ENCODE results near the gene NTRK3. TPM values are rescaled to one million over a fixed set of nuclear protein-coding genes. Genes with fewer than 3 reads are reported as not detected.

NTRK3 gene
- total RNA-seq, 1 experiment from 2014 or later = not detected

GRCh38 chr15:88275804-88276203 lies 19.3 kb upstream of the NTRK3 start:
- ChIA-PET POLR2A (no interaction called here), CTCF (interaction anchor here (0.6 to 3.5 kb wide), 11 partner anchors 8 to 180 kb away, joined by 3 to 22 read pairs (median 4); no protein-coding TSS in a partner anchor)
- peaks cover 13% of the 10 kb centered on the region for H3K27me3 Mint-ChIP-seq (ENCODE audit: insufficient read depth, unreplicated experiment)
- H3K4me3 Mint-ChIP-seq (ENCODE audit: unreplicated experiment) = no peak overlapping the region
- no peaks in the 10 kb centered on the region for H3K4me1 Mint-ChIP-seq (ENCODE audit: insufficient read depth, unreplicated experiment)
- intact Hi-C loops (cut with micrococcal nuclease) = no loop called here
- BruUV-seq (replicated peaks) = no TSS peak
- no peaks in the 10 kb centered on the region for H3K36me3 Mint-ChIP-seq (ENCODE audit: insufficient read depth, unreplicated experiment)
- no peak overlapping the region for H3K27ac Mint-ChIP-seq (ENCODE audit: low read depth, unreplicated experiment)
- H3K9me3 Mint-ChIP-seq (ENCODE audit: unreplicated experiment) = no peaks in the 10 kb centered on the region
- TF ChIP-seq CTCF (IDR thresholded peaks at IDR 0.05; ENCODE audit: unreplicated experiment) = no peak
- no peak for DNase-seq (ENCODE audit: unreplicated experiment)

GRCh38 chr15:88274553-88275460 lies 18.3 kb upstream of the NTRK3 start:
- POLR2A ChIA-PET = no interaction called here
- TF ChIP-seq CTCF (IDR thresholded peaks at IDR 0.05; ENCODE audit: unreplicated experiment) = peak; percentile 85
- Mint-ChIP-seq H3K36me3 (ENCODE audit: insufficient read depth, unreplicated experiment) (no peaks in the 10 kb centered on the region), H3K27ac (ENCODE audit: low read depth, unreplicated experiment) (no peak overlapping the region), H3K4me3 (ENCODE audit: unreplicated experiment) (no peak overlapping the region), H3K27me3 (ENCODE audit: insufficient read depth, unreplicated experiment) (peaks cover 13% of the 10 kb centered on the region), H3K9me3 (ENCODE audit: unreplicated experiment) (no peaks in the 10 kb centered on the region), H3K4me1 (ENCODE audit: insufficient read depth, unreplicated experiment) (no peaks in the 10 kb centered on the region)
- DNase-seq (ENCODE audit: unreplicated experiment) = peak; percentile 23
- intact Hi-C loops (cut with micrococcal nuclease) = loop anchor here (1.0 kb wide), 1 partner anchor 175 kb away; no protein-coding TSS in a partner anchor
- no TSS peak for BruUV-seq (replicated peaks)
- CTCF ChIA-PET = interaction anchor here (0.6 to 3.5 kb wide), 25 partner anchors 9 to 1677 kb away, joined by 3 to 22 read pairs (median 3); no protein-coding TSS in a partner anchor

- intact Hi-C loops (cut with micrococcal nuclease) = no loop called here
- POLR2A ChIA-PET = no interaction called here
Measured at GRCh38 chr15:88272421-88272820, 15.9 kb upstream of the NTRK3 start.

More at GRCh38 chr15:88272421-88272820, 15.9 kb upstream of the NTRK3 start:
- BruUV-seq (replicated peaks) = no TSS peak
- no peak overlapping the region for H3K27ac Mint-ChIP-seq (ENCODE audit: low read depth, unreplicated experiment)
- no peaks in the 10 kb centered on the region for H3K9me3 Mint-ChIP-seq (ENCODE audit: unreplicated experiment)
- DNase-seq (ENCODE audit: unreplicated experiment) = no peak
- TF ChIP-seq CTCF (IDR thresholded peaks at IDR 0.05; ENCODE audit: unreplicated experiment) = no peak
- no peaks in the 10 kb centered on the region for H3K4me1 Mint-ChIP-seq (ENCODE audit: insufficient read depth, unreplicated experiment)
- H3K27me3 Mint-ChIP-seq (ENCODE audit: insufficient read depth, unreplicated experiment) = peaks cover 13% of the 10 kb centered on the region
- no peak overlapping the region for H3K4me3 Mint-ChIP-seq (ENCODE audit: unreplicated experiment)
- CTCF ChIA-PET = interaction anchor here (0.6 to 1.6 kb wide), 6 partner anchors 9 to 1650 kb away, joined by 3 to 8 read pairs (median 4); no protein-coding TSS in a partner anchor
- H3K36me3 Mint-ChIP-seq (ENCODE audit: insufficient read depth, unreplicated experiment) = no peaks in the 10 kb centered on the region

Measured in MCF 10A (cell line).